Fibroblast of pulmonary artery (primary cell): ENCODE data around the gene MRPL34.
A peak's percentile ranks its signal among the peaks of the same experiment; 100 is the strongest.

Source experiments
- DNase-seq: peaks from one replicate; pipeline ENCODE4 v3.0.0-alpha.2; 2010; ENCODE audit warnings: low read depth
- H3K4me3 ChIP-seq: replicated peaks from 2 replicates; pipeline ENCODE4 v1.5.1; 2011; ENCODE audit warnings: low read depth, mild to moderate bottlenecking, control low read depth, low read length, moderate library complexity
- TF ChIP-seq, protein P1 (sequence below): IDR thresholded peaks from 2 replicates; pipeline ENCODE4 v1.5.1; 2011; ENCODE audit warnings: mild to moderate bottlenecking, control low read depth, low read length, inconsistent platforms; ENCODE audit errors: missing control alignments

MRPL34 gene

GRCh38 chr19:17296273-17296672 is 9.4 kb upstream of the MRPL34 start:
- DNase-seq, result no peak
- TF ChIP-seq, protein P1, sequence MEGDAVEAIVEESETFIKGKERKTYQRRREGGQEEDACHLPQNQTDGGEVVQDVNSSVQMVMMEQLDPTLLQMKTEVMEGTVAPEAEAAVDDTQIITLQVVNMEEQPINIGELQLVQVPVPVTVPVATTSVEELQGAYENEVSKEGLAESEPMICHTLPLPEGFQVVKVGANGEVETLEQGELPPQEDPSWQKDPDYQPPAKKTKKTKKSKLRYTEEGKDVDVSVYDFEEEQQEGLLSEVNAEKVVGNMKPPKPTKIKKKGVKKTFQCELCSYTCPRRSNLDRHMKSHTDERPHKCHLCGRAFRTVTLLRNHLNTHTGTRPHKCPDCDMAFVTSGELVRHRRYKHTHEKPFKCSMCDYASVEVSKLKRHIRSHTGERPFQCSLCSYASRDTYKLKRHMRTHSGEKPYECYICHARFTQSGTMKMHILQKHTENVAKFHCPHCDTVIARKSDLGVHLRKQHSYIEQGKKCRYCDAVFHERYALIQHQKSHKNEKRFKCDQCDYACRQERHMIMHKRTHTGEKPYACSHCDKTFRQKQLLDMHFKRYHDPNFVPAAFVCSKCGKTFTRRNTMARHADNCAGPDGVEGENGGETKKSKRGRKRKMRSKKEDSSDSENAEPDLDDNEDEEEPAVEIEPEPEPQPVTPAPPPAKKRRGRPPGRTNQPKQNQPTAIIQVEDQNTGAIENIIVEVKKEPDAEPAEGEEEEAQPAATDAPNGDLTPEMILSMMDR, result no peak
- H3K4me3 ChIP-seq, result no peak overlapping the region

DNA sequence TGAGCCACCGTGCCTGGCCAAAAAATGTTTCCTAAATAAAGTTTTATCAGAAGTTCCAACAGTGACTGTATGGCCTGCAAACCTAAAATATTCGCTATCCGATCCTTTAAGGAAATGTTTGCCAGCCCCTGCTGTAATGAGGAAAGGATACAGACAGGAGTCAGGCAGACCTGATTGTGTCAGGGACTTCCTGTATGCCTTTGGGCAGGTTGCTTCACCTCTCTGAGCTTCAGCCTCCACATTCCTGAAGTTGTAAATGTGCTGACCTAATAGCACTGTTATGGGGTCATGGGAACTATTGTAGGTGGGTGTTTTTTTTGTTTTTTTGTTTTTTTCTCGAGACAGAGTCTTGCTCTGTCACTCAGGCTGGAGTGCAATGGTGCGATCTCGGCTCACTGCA is 8.7 kb upstream of the MRPL34 start:
- TF ChIP-seq, protein P1, result no peak
- H3K4me3 ChIP-seq, result no peak overlapping the region
- DNase-seq, result no peak

GRCh38 chr19:17300992-17301619 is 4.6 kb upstream of the MRPL34 start:
- H3K4me3 ChIP-seq, result no peak overlapping the region
- DNase-seq, result no peak
- TF ChIP-seq, protein P1, result no peak

- TF ChIP-seq, protein P1, result no peak
- peak overlapping the region; percentile 72 for H3K4me3 ChIP-seq
- DNase-seq, result no peak
These were observed 3.1 kb upstream of the MRPL34 start for GRCh38 chr19:17302391-17303166.

DNA sequence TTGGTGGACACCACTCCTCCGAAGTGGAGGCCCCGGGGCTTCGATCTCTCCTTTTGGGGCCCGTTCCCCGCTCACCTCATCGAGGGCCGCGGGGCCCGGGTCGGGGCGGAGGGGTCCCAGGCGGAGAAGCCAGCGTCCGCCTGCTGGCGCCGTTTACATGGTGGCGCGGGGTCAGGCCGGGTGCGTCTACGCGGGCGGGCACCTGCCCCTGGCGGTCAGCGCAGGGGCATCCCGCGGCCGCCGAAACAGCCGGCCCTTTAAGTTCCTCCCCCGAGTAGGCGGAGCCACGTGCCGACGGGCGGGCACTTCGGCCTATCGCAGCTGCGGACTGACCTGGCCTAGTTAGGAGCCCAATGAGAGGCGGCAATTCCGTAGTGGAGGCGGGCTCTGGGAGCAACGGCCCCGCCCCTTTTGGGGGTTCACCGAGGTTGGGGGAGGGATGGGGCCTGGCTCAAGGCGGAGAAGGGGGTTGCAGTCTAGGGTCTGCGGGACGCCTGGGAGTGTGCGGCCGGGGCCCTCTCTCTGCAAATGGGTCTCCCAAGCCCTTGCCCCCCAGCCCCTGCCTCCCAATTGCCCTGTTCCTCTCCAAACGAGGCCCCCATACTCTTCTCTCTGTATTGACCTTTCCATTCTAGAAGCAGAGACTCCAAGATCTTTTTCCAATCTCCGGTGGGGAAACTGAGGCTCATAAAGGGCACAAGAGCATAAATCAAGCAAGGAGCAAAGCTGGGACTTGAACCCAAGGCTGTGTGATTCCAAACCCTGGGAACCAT is 2.3 kb upstream of the MRPL34 start, which contains the start of gene ABHD8:
TSS of gene ABHD8 (minus strand) at position 259 of the 773 bp plus-strand sequence. CDS start 1,809 bp downstream, outside the sequence.
- TF ChIP-seq, protein P1, result peak; percentile 26
- DNase-seq, result peak; percentile 97
- peak within 1 kb of the TSS; percentile 72 for H3K4me3 ChIP-seq

DNA sequence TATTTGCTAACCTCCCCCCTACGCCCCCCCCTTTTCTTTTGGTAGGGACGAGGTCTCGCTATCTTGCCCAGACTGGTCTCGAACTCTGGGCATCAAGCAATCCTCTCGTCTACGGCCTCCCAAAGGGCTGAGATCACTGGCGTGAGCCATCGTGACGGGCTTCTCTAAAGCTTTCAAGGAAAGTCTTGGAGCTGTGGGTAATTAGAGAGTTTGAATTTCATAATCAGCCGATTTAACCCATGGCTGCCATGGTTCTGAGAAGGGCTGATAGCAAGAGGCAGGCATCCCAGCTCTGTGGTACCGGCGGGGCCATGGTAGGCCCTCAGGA is 1.8 kb upstream of the MRPL34 start:
- H3K4me3 ChIP-seq, result no peak overlapping the region
- DNase-seq, result no peak
- TF ChIP-seq, protein P1, result no peak
